Right renal pelvis (tissue), 4 donors: Measurements from ENCODE around the gene NDUFB8. TPM values are rescaled to one million over a fixed set of nuclear protein-coding genes. Genes with fewer than 3 reads are reported as not detected.
"Not testable (repeated sequence)": the region's sequence is repeated elsewhere in the genome, so short reads cannot be mapped to it uniquely, and the experiment has no call there.

Experiments used
- DNase-seq, 4 donors: peaks; one replicate each; pipeline ENCODE4 v3.0.0-alpha.2; 2013; ENCODE audit warnings: low read depth in 4 of 4, low spot score in 3 of 4, missing footprints in 1 of 4
- polyA plus RNA-seq, 4 donors: library from polyadenylated mRNA; unstranded; fragments of 120-200 nt; gene quantifications; one replicate each; pipeline ENCODE4 v1.2.1, GENCODE V29; 2013; ENCODE audit not compliant: insufficient read length in 4 of 4

Gene NDUFB8
- 100 to 1,000 TPM; 165 to 201 (median 169) TPM for polyA plus RNA-seq

- peak; percentile 84 to 90 (median 87) for DNase-seq
Observed at GRCh38 chr10:100529475-100530298, at the start of gene NDUFB8. TSS of gene NDUFB8 (minus strand) at chr10:100529871. CDS start at chr10:100529851, 20 bp downstream.

DNA sequence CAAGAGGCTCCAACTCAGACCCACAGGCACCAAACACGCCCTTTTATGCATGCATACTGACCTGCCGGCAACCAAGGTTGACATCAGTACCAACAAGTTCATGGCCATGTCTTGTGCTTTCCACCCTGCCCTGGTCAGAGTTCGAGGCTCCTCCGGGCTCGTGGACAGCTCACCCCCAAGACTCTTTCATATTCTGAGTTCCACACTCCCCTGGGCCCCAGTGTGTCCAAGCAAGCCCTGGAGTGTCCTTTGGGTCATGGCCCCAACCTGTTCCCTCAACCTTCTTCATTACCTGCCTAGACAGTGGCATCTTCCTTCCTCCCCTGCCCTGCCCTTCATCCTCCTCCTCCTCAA, 46.6 kb upstream of the NDUFB8 start:
- no peak for DNase-seq

- no peak for DNase-seq
Observed at GRCh38 chr10:100575585-100576281, 46.1 kb upstream of the NDUFB8 start.

- DNase-seq: not testable (repeated sequence)
Observed at GRCh38 chr10:100575146-100575545, 45.5 kb upstream of the NDUFB8 start.

GRCh38 chr10:100571084-100571856, 41.6 kb upstream of the NDUFB8 start:
- no peak for DNase-seq

GRCh38 chr10:100570506-100570905, 40.8 kb upstream of the NDUFB8 start:
- DNase-seq: no peak

GRCh38 chr10:100569687-100570481, 40.2 kb upstream of the NDUFB8 start:
- peak in 3 of 4 donors; percentile 52 to 75 (median 70) for DNase-seq

DNA sequence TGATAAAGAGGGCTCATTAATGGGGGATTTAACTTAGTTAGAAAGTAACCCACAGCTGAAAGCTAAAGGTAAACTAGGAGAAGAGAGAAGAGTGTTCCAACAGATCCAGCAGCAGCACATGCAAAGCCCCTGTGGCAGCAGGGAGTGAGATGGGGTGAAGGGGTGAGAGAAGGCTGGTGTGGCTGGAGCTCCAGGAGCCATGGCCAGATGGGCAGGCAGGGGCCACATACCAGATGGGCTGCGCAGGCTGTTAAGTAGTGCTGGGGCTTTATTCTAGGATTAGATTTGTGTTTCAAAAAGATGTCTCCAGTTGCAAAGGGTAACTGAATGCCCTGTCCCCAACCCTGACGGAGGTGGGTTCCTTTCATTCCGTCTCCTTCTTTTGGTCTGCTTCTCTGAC, 39.2 kb upstream of the NDUFB8 start:
- no peak for DNase-seq

DNA sequence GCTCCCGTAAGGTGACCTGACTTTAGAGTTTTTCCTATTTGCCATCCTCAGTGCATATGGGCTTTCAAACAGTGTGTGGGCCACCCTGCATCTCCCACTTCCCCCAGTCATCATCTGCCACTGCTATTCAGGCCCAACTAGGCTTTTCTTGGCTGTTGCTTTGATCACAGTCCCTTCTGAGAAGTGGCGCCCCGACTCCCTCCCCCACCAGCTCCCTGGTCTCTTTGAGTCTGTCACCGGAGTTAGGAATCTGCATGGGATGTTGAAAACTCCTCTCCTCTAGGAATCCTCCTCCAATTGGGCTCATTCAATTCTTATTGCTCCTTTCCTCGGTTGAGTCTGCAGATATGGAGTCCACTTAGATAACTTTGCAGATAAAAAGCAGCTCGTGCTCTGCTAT, 38.2 kb upstream of the NDUFB8 start:
- DNase-seq: no peak

DNA sequence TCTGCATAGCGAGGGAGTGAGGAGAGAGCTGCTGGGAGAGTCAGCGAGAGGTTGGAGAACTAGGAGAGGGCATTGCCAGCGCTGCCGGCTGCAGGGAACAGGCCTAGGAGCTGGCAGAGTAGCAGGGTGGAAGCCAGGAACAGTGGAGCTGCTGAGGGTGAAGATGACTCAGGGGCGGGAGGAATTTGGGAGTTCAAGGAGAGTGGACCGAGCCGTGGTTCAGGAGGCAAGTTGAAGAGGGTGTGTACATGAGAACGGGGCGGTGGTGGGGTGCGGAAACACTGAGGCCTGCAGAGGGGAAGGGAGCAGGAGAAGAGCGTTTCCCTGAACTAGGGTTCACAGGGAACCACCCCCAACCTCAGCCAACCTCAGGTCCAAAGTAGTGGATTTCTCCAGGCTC, 37.6 kb upstream of the NDUFB8 start:
- no peak for DNase-seq

DNA sequence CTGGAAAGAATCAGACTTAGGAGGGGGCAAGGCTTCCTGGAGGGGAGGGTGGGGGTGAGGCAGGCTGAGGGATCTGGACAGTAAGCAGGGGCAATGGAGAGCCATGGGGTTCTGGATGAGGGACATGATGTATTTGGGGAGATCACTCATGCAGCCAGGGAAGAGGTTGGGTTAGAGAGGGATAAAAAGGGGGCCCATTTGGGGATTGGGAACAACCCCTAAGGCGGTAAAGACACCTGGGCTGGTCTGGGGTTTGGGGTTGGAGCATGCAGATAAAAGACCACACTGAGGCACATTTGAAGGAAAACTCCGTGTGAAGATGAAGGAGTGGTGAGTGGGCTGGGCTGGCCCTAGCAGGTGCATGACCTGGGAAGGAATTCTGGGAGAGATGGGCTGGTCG, 36.9 kb upstream of the NDUFB8 start:
- DNase-seq: no peak

DNA sequence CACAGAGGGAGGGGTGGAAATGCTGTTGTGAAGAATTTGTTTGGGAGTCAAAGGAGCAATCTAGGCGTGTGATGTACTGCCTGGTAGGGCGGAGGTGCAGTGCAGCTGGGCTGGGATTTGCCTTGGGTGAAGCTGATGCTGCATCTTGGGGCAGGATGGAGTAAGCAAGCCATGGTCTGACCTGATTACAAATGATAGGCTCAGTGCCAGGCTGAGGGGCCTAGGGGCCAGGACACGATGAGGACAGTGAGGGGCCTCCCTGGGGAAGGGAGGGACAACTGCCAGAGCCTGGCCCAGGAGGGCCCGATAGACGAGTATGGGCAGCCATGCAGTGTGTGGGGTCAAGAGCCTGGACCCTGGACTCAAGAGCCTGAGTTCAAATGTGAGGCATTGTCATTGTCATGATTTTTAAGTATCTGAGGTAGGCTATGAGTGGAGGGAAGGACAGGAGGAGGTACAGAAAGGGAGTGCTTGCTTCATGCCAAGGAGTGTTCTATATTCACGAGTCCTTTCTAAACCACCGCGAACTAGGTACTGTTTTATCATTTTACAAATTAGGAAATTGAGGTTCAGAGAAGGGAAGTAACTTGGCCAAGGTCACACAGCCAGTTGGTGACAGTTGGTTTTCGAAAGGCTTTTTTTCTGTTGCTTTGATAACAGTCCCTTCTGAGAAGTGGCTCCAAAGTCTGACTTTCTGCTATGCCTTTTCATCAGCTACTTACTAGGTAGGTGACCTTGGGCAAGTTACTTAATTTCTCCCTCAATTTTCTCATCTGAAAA, 35.7 kb upstream of the NDUFB8 start:
- DNase-seq: no peak

GRCh38 chr10:100562008-100562672, 32.5 kb upstream of the NDUFB8 start:
- DNase-seq: peak; percentile 69 to 81 (median 72)

GRCh38 chr10:100561005-100561404, 31.3 kb upstream of the NDUFB8 start:
- DNase-seq: no peak

DNA sequence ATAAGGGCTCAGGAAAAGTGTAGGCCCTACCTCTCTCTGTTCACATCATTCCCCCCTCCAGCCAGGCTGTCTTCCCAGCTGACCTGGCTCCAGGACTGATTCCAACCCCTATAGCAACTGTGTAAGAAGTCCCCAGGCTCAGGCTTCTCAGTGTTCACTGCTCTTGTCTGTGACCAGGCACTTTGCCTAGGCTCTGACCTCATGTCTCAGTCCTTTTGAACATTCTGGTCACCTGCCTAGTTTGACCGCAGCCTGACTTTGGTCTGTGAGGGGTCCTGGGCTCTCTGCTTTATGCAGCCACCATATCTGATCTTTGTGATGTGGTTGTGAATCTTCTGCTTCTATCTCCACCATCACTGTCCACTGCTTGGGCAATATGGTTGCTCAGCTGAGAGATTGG, 30.6 kb upstream of the NDUFB8 start:
- no peak for DNase-seq

DNA sequence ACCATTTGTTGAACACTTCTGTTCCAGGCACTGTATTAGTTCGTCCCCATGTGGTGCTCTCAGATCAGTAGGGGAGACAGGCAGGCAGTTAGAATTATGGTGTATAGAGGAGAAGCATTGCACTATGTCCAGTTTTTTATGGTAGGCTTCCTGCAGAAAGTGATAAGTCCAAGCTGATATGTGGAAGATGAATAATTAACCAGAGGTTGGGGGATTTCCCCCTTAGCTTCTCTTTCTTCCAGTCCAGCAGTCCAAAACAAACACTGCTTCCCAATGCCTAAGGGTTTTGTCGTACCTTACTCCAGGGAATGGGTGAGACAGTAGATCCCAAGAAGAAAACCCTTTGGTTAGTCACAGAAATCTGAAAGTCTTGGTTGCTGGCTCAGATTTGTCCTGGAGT, 25.2 kb upstream of the NDUFB8 start:
- no peak for DNase-seq

- DNase-seq: no peak
Observed at GRCh38 chr10:100553929-100554328, 24.3 kb upstream of the NDUFB8 start.

DNA sequence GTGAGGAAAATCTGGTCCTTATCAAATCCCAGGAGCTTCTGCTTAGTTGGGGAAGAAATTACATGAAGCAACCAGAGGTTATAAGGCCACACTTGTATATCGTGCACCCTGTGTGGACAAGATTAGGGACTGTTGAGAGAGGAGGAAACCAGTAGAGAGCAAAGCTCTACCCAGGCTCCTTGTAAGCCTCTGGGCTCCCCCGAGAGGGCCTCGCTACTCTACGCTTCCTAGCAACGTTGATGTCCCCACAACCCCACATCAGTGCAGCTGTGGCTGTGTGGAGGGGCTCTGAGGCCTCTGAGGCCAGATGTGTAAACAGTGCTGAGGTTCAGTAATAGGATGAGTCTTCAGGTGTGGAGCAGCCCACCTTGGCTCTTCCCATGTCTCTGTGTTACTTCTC, 22.1 kb upstream of the NDUFB8 start:
- DNase-seq: no peak

GRCh38 chr10:100551196-100551595, 21.5 kb upstream of the NDUFB8 start:
- DNase-seq: no peak
